ENCODE data around the gene MNT.

The MNT gene

DNA sequence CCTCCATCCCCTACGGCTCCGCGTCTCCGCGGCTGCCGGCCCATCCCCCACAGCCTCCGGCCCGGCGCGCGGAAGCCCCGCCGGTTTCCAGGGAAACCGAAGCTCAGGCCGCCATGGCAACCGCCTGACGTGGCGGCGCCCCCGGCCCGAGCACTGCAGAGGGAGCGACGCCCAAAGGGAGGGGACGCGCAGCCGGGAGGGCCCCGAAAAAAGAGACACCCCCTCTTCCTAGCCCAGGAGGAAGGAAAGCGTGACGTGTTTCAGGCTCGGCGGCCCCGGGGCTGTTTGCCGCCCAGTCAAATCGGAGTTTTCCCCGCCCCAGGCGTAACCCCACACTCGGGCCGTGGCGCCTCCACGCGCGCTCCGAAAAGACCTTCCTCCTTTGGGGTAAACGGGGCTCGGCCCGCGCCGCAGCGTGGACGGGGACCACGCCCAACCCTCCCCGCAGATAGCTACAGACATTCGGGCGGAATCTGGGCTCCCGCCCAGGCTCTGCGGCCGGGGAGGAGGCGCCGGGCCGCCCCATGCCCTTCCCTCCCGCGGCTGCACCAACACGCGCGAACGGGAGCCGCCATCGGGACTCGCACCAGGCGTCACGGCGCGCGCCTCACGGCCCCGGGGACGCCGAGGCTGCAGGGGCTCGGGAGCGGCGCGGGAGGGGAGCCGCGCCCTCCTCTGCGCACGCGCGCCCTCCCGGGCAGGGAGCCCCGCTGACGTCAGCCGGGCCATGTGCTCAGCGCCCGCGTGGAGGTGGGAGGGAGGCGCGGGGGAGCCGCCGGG, 7.5 kb downstream of the MNT start:
- TF ChIP-seq, protein P1, sequence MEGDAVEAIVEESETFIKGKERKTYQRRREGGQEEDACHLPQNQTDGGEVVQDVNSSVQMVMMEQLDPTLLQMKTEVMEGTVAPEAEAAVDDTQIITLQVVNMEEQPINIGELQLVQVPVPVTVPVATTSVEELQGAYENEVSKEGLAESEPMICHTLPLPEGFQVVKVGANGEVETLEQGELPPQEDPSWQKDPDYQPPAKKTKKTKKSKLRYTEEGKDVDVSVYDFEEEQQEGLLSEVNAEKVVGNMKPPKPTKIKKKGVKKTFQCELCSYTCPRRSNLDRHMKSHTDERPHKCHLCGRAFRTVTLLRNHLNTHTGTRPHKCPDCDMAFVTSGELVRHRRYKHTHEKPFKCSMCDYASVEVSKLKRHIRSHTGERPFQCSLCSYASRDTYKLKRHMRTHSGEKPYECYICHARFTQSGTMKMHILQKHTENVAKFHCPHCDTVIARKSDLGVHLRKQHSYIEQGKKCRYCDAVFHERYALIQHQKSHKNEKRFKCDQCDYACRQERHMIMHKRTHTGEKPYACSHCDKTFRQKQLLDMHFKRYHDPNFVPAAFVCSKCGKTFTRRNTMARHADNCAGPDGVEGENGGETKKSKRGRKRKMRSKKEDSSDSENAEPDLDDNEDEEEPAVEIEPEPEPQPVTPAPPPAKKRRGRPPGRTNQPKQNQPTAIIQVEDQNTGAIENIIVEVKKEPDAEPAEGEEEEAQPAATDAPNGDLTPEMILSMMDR (IDR thresholded peaks at IDR 0.05; ENCODE audit: control insufficient read depth, insufficient read depth, low read depth, low read length, missing control alignments), result no peak
- peak; percentile 18 for DNase-seq (ENCODE audit: low read depth)
- peak overlapping the region; percentile 57 for H3K4me3 ChIP-seq (ENCODE audit: control insufficient read depth, low read depth, low read length)

DNA sequence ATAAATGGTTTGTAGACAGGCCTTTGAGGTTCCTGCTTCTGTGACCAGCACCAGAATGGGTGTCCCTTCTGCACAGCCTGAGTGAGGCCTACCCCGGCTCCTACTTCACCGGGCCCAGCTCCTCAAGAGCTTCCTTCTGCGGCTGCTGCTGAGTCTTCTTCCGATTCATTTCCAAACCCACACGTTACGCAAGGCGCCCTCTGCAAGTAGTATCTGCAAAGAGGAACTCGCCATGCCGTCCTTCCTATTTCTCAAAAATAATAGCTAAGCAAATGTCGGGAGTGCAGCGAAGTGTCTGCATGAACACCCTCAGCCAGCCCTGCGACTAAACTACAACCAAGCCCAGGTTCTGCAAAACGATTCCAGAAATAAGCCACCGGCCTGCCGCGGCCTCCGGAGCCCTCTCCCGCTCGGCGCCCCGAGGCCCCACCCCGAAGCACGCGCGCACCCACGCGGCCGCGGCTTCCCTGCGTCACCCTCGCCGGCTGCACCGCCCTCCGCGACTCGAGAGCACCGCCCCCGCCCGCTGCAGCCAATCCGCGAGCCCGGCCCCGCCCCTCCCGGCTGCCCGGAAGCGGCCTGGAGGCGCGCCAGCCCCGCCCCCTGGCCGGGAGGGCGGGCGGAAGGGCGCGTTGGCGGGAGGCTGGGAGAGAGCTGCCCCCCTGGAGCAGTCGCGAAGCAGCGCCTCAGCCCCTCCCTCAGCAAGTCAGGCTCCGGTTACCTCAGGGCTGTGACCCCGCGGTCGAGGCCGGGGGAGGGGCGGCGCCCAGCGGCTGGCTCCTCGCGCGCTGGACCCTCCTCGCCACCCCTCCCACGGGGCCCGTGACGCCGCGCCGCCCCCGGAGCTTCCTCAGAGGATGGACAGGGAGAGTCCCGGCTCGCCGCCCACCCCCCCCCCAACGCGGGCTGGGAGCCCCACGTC, 8.3 kb downstream of the MNT start:
- DNase-seq (ENCODE audit: low read depth), result peak; percentile 74
- peak overlapping the region; percentile 57 for H3K4me3 ChIP-seq (ENCODE audit: control insufficient read depth, low read depth, low read length)
- TF ChIP-seq, protein P1 (IDR thresholded peaks at IDR 0.05; ENCODE audit: control insufficient read depth, insufficient read depth, low read depth, low read length, missing control alignments), result no peak

DNA sequence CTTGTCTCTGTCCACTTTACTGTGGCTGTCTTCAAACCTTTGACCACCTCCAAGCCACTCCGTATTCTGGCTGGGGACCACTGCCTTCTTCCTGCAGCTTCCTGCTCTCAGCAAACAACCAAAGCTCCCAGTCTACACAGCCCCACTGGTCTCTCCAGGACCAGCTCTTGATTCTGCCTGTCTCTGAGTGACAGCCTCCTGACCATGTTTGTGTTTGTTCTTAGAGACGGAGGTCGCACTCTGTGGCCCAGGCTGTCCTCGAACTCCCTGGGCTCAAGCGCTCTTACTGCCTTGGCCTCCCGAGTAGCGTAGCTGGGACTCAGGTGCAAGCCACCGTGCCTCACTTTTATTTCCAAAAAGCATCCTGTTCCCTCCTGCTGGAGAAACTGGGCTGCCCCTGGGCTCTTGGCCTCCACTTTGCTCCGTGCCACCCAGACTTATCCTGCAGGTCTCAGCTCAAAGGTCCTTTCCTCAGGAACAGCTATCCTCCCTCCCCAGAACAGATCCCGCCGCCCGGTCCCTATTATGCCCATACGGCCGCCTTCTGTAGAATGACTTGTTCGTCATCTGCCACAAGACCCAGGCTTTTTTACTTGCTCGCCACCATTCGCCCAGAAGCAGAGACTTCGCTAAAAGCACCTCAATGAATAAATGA, 9.1 kb downstream of the MNT start:
- H3K4me3 ChIP-seq (ENCODE audit: control insufficient read depth, low read depth, low read length), result peak overlapping the region; percentile 36
- TF ChIP-seq, protein P1 (IDR thresholded peaks at IDR 0.05; ENCODE audit: control insufficient read depth, insufficient read depth, low read depth, low read length, missing control alignments), result no peak

DNA sequence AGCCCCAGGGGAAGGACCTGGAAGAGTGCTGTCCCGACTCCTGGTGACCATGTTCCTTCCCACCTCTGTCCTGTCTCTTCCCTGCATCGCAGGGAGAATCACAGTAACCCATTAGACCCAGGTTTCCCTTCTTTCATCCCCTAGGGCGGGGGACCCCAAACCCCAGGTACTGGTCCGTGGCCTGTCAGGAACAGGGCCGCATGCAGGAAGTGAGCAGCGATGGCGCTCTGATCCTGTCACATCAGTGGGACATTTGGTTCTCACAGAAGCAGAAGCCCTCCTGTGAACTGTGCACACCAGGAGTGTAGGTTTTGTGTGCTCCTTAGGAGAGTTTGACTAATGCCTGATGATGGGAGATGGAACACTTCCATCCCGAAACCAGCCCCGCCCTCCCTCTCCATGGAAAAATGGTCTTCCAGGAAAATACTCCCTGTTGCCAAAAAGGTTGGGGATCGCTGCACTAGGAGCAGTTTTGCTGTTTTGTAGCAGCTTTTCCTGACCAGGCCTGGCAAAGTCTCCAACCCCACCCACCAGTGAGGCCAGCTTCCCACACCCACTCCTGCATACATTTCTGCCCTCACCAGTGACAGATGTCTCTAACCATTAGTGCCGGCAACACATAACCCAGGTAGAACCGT, 10.5 kb downstream of the MNT start:
- no peak for DNase-seq (ENCODE audit: low read depth)
- no peak overlapping the region for H3K4me3 ChIP-seq (ENCODE audit: control insufficient read depth, low read depth, low read length)
- TF ChIP-seq, protein P1 (IDR thresholded peaks at IDR 0.05; ENCODE audit: control insufficient read depth, insufficient read depth, low read depth, low read length, missing control alignments), result no peak

More for the DNA sequence above, 9.1 kb downstream of the MNT start:
- DNase-seq (ENCODE audit: low read depth), result no peak

DNA sequence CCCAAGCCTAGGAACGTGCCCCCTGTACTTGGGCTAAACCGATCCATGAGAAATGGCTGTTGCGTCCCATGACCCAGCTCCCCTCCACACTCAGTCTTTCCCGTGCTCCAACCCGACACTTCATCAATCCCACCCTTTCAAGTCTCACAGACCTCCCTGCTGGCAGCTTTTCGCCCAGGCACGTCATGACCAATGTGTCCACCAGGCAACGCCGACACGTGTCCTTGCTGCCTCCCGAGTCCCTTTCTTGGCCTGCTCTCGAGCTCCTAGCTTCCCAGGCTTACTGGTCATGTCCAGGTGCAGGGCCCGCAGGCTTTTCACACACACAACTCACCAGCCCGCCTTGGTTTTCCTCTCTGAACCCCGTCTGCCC, 12.2 kb downstream of the MNT start:
- no peak overlapping the region for H3K4me3 ChIP-seq (ENCODE audit: control insufficient read depth, low read depth, low read length)
- DNase-seq (ENCODE audit: low read depth), result no peak
- TF ChIP-seq, protein P1 (IDR thresholded peaks at IDR 0.05; ENCODE audit: control insufficient read depth, insufficient read depth, low read depth, low read length, missing control alignments), result no peak
